ENCODE results near the gene CREBRF.
"Not testable (repeated sequence)": the region's sequence is repeated elsewhere in the genome, so short reads cannot be mapped to it uniquely, and the experiment has no call there.

Gene CREBRF

DNA sequence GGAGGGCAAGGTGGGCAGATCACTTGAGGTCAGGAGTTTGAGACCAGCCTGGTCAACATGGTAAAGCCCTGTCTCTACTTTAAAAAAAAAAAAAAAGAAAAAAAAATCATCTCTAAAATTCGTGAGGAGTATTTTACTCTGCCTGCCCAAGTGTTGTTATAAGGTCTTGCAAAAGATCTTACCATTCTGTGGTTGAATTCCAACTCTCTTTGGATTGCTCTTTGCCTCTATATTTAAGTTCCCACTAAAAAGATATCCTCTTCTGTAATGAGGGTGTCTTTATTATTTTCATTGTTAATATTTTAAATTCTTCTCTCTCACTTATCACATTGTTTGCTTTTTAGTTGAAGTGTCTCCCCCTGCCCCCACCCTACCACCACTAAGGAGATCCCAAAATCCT lies 33.4 kb downstream of the CREBRF start:
- DNase-seq, result no peak

DNA sequence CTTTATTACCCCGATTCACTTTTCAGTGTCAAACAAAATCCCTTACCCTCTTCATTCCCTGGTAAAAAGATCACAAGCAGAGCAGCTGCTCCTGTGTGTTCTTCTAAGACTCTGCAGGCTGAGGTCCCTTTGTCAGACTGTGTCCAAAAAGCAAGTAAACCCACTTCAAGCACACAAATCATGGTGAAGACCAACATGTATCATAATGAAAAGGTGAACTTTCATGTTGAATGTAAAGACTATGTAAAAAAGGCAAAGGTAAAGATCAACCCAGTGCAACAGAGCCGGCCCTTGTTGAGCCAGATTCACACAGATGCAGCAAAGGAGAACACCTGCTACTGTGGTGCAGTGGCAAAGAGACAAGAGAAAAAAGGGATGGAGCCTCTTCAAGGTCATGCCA lies 34.5 kb downstream of the CREBRF start:
- DNase-seq, result no peak

DNA sequence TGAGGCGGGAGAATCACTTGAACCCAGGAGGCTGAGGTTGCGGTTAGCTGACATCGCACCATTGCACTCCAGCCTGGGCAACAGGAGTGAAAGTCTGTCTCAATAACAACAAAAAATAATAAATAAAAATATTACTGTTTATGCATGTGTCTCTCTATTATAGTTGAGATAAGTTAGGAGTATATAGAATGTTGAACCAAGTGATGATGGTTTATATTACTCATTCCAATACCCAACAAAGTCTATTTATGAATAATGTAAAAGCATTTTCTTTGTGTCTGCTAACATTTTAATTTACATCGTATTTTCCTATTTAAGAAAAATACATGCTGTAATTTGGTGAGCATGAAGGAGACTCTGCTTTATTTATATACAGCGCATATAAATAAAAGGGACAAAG lies 35.8 kb downstream of the CREBRF start:
- no peak for DNase-seq

- no peak for DNase-seq
Measured at GRCh38 chr5:173093606-173094005, 37.5 kb downstream of the CREBRF start.

DNA sequence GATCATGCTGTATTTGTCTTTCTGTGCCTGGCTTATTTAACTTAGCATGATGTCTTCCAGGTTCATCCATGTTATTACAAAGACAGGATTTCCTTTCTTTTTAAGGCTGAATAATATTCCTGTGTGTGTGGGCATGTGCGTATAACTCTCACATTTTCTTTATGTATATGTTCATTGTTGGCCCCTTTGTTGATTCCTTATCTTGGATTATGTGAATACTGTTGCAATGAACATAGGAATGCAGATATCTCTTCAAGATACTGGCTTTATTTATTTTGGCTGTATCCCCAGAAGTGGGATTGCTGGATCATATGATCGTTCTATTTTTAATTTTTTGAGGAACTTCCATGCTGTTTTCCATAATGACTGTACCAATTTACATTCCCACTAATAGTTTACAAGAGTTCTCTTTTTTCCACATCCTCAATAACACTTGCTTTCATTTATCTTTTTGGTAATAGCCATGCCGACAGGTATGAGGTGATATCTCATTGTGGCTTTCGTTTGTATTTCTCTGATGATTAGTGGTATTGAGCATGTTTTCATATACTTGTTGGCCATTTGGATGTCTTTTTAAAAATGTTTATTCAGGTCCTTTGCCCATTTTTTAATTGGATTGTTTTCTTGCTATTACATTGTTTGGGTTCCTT lies 38.0 kb downstream of the CREBRF start:
- no peak for DNase-seq

DNA sequence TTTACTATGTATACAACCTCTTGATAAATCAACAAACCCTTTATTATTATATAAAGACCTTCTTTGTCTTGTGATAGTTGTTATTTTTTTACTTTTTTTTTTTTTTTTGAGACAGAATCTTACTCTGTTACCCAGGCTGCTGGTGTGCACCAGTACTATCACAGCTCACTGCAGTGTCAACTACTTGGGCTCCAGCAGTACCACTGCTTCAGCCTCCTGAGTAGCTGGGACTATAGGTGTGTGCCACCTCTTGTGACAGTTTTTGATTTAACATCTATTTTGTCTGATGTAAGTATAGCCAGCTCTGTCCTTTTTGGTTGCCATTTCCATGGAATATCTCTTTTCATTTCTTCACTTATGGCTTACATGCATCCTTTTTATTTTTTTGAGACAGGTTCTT lies 42.6 kb downstream of the CREBRF start:
- no peak for DNase-seq

- peak in 2 of 6 experiments; percentile 31 to 34 for DNase-seq
Measured at GRCh38 chr5:173099461-173099860, 43.3 kb downstream of the CREBRF start.

DNA sequence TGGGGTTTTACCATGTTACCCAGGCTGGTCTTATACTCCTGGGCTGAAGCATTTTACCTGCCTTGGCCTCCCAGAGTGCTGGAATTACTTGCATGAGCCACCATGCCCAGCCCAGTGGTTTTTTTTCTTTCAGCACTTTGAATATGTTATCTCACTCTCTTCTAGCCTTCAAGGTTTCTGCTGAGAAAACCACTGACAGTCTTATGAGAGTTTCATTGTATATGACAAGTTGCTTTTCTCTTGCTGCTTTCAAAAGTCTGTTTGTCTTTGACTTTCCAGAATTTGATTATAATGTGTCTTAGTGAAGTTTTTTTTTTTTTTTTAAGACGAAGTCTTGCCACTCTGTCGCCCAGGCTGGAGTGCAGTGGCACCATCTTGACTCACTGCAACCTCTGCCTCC lies 45.1 kb downstream of the CREBRF start:
- no peak for DNase-seq

- no peak for DNase-seq
Measured at GRCh38 chr5:173103411-173103810, 47.3 kb downstream of the CREBRF start.

GRCh38 chr5:173108914-173109313 lies 52.8 kb downstream of the CREBRF start:
- no peak for DNase-seq

GRCh38 chr5:173114536-173114935 lies 58.4 kb downstream of the CREBRF start:
- DNase-seq, result no peak

- no peak for DNase-seq
Measured at GRCh38 chr5:173119719-173120118, 63.6 kb downstream of the CREBRF start.

DNA sequence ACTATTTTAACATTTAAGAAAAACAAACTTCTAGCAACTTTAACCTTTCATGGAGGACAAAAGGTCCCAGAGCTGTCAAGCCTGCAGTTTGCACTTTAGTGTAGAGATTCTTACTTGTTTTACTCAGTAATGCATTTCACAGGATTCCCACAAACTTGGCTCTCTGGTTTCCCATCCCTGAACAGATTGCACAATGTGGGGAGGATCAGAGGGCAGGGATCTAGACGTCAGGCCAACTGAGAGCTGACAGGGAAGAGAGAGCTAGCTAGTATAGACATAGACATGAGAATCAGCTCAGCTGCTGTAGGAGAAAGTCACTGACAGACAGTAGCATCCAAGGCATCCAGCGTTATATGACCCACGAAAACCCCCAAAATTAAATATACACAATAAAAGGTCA lies 67.3 kb downstream of the CREBRF start:
- no peak for DNase-seq

DNA sequence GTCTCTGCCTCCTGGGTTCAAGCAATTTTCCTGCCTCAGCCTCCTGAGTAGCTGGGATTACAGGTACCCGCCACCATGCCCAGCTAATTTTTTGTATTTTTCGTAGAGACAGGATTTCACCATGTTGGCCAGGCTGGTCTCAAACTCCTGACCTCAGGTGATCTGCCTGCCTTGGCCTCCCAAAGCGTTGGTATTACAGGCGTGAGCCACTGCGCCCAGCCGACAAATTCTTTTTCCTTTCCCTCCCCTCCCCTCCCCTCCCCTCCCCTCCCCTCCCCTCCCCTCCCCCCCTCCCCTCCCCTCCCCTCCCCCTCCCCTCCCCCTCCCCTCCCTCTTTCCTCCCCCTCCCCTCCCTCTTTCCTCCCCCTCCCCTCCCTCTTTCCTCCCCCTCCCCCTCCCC lies 76.0 kb downstream of the CREBRF start:
- not testable (repeated sequence) for DNase-seq

GRCh38 chr5:173138707-173139106 lies 82.6 kb downstream of the CREBRF start:
- no peak for DNase-seq

DNA sequence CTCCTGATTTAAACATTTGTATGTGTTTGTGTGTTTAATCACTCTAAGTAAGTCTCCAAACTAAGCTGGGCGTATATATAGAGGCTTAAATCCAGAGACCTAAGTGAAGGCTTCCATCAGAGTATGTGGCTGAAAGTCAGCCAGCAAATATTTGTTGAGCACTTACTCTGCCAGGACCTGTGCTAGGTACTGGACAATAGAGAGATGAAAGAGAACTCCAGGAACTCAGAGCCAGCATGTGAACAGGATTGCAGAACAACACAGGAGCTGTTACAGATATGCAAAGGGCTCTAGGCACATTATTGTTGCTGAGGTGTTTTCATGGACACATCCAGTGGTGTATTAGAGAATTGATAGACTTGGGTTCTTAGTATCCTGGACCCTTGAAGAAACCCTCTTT lies 83.5 kb downstream of the CREBRF start:
- no peak for DNase-seq

DNA sequence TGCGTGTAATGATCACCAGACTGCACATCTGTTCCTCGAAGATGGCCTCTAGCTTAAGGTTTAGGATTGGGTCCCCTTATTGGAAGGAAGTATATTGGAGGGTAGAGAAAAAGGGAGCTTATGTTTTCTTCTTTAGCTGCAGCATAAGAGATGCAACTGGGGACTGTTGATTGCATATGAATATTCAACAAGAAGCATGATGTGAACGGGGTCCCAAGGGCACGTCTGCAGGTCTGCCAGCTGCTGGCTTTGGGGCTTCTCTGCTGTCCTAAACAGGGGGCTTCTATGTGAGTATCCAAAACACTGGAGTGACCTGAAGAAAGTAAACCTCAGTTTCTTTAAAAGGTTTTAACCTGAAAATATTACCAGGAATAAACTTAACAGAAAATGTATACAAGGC lies 84.6 kb downstream of the CREBRF start:
- DNase-seq, result no peak

DNA sequence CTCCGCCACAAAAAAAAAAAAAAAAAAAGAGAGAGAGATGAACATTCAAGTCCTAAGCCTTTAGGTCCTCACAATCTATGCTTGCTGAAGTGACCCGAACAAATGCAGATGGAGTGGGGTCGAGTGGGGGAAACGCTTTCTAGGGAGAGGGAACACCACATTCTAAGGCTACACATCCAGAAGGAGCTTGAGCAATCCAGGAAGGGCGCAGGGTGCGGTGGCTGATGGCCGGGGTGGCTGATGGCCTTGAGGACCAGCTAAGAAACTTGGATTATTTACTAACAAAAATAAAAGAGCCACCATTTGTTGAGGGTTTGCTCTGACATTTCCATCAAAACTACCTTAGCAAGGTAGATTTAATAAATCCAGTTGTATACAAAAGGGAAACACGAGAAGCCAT lies 87.4 kb downstream of the CREBRF start:
- no peak for DNase-seq

- DNase-seq, result peak; percentile 91 to 98 (median 96)
Measured at GRCh38 chr5:173144200-173145176, 88.3 kb downstream of the CREBRF start, which contains the start of gene BNIP1. Gene BNIP1, plus strand, starts transcription at chr5:173144531. Its CDS starts 15 bp downstream, at chr5:173144546.

DNA sequence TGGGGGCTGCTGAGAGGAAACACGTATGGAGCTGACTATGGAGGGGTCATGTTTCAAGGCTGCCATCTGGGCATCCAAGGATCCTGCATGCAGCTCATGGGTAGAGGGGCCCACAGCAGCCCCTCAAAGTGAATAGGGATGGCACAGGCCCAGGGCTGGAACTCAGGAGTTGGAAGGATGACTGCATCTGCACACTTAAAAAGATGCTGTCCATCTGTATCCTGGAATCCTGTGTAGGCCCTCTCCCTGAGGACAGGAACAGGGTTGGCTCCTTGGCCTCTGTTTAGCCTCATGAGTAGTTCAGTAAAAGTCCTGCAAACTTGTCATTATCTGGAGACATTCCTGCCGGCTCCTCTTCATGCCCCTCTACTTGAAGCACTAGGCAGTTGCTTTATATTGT lies 92.2 kb downstream of the CREBRF start:
- no peak for DNase-seq

DNA sequence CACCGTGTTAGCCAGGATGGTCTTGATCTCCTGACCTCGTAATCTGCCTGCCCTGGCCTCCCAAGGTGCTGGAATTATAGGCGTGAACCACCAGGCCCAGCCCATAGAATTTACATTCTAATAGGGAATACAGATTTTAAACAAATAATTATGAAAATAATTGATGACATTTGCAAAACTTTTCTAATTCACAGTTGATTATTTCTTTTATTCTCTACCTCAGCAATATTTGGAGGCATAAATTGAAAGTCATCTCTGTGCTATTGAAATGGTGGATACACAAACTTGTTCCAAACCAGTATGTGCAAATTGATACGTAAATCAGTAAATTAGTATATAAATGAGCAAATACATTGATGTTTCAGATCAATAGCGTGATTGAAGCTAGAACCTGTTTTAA lies 96.4 kb downstream of the CREBRF start:
- DNase-seq, result no peak

DNA sequence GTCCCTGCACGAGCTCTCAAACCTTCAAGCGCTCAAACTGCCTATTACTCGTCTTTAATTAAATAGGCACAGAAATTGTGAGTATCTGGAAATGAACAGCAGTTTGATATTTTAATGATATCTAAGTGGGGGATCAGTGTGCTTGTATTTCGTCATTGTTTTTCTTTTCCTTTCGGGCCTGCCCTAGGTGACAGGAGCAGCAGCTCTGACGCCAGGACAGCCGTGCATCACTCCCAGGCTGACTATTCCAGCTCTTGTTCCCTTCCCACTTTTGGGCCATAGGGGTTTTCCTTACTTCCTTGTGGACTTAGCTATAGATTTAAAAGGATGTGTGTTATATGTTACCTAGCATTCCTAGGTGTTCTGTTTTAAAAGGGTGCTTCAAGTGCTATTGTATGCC lies 97.7 kb downstream of the CREBRF start:
- DNase-seq, result no peak

DNA sequence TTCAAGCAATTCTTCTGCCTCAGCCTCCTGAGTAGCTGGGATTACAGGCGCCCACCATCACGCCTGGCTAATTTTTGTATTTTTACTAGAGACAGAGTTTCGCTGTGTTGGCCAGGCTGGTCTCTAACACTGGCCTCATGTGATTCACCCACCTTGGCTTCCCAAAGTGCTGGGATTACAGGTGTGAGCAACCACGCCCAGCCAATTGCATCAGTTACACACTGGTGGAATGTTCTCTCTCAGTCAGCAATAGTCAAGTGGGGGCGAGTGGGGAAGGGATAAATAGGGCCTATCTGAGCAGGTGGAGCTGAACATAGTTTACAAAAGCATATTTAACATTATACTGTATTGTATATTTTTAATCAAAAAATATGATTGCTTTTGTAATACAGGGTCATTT lies 98.5 kb downstream of the CREBRF start:
- DNase-seq, result not testable (repeated sequence)

GRCh38 chr5:173155912-173156311 lies 99.8 kb downstream of the CREBRF start:
- no peak for DNase-seq

Measured in stimulated activated naive CD4-positive, alpha-beta T cell (primary cell).